ENCODE measurements around the gene ZNF316.

Gene ZNF316

DNA sequence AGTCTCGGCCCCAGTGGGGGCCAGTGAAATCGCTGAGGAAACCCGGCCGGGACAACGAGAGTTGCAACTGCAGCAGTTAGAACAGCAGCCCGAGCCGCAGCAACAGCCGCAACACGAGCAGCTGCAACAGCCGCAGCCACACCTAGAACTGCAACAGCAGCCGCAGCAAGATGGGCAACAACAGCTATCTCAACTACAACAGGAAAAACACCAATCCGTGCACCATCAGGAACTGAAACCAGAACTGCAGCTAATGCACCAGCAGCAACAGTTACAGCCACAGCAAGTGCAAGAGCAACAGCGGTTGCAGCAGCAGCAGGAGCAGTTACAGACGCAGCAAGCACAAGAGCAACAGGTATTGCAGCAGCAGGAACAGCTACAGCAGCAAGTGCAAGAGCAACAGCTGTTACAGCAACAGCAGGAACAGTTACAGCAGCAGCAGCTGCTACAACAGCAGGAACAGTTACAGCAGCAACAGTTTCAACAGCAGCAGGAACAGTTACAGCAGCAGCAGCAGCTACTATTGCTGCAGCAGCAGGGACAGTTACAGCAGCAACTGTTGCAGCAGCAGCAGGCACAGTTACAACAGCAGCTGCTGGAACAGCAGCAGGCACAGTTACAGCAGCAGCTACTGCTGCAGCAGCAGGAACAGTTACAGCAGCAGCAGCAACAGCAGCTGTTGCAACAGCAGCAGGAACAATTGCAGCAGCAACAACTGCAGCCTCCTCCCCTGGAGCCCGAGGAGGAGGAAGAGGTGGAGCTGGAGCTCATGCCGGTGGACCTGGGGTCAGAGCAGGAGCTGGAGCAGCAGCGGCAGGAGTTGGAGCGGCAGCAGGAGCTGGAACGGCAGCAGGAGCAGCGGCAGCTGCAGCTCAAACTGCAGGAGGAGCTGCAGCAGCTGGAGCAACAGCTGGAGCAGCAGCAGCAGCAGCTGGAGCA, 15.7 kb upstream of the ZNF316 start:
- TF ChIP-seq CTCF (IDR thresholded peaks at IDR 0.05; ENCODE audit: extremely low read depth, insufficient read depth, missing control alignments): no peak
- in situ Hi-C loops (cut with MboI; ENCODE audit: low pct_unique_long_range_greater_than_20kb, low sequenced_read_pairs, unreplicated experiment): no loop called here
- no peak for DNase-seq (ENCODE audit: low spot score)

GRCh38 chr7:6622134-6622710, 14.9 kb upstream of the ZNF316 start:
- in situ Hi-C loops (cut with MboI; ENCODE audit: low pct_unique_long_range_greater_than_20kb, low sequenced_read_pairs, unreplicated experiment): no loop called here
- no peak for TF ChIP-seq CTCF (IDR thresholded peaks at IDR 0.05; ENCODE audit: extremely low read depth, insufficient read depth, missing control alignments)
- DNase-seq (ENCODE audit: low spot score): no peak

DNA sequence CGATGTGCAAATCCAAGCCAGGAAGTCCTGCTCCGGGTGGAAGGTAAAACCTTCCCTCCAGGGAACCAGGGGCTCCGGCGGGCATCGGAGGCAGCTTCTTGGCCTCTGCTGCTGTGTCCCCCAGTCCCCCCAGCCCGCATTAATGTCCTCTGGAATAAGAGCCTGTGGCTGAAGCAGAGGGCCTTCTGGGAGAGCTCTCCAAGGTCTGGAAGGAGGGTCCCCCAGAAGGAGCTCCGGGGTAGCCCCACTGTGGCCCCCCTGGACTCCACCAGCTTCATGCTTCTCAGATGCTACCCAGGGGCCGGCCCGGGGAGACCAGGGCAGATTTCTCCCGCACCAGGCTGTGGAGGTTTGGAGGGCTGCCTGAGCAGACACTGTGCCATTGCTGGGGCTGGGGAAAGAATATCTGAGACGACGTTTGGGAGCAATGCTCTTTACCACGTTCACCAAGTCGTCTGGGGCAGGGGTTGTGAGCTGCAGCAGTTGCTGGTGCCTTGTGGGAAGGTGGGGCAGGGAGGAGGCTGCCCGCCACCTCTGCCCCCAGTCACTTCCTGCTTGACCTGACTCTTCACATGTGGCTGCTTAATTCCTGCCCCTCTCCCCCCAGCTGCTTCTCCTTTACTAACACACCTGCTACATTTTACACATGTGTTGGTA, 13.4 kb upstream of the ZNF316 start:
- in situ Hi-C loops (cut with MboI; ENCODE audit: low pct_unique_long_range_greater_than_20kb, low sequenced_read_pairs, unreplicated experiment): no loop called here
- no peak for TF ChIP-seq CTCF (IDR thresholded peaks at IDR 0.05; ENCODE audit: extremely low read depth, insufficient read depth, missing control alignments)
- DNase-seq (ENCODE audit: low spot score): no peak

DNA sequence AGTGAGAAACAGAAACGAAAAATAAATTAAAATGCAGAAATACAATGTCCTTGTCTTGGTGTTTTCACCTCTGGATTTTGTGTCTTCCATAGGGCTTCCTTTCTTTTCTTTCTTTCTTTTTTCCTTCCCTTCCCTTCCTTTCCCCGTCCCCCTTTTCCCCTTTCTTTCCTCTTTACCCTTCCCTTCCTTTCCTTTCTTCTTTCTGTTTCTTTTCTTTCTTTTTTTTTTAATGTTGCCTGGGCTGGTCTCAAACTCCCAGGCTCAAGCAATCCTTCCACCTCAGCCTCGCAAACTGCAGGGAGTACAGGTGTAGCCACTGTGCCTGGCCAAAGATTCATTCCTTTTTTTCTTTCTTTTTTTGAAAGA, 12.9 kb upstream of the ZNF316 start:
- in situ Hi-C loops (cut with MboI; ENCODE audit: low pct_unique_long_range_greater_than_20kb, low sequenced_read_pairs, unreplicated experiment): no loop called here
- no peak for DNase-seq (ENCODE audit: low spot score)
- no peak for TF ChIP-seq CTCF (IDR thresholded peaks at IDR 0.05; ENCODE audit: extremely low read depth, insufficient read depth, missing control alignments)

GRCh38 chr7:6628045-6628444, 9.1 kb upstream of the ZNF316 start:
- in situ Hi-C loops (cut with MboI; ENCODE audit: low pct_unique_long_range_greater_than_20kb, low sequenced_read_pairs, unreplicated experiment): no loop called here
- DNase-seq (ENCODE audit: low spot score): no peak
- TF ChIP-seq CTCF (IDR thresholded peaks at IDR 0.05; ENCODE audit: extremely low read depth, insufficient read depth, missing control alignments): no peak

- TF ChIP-seq CTCF (IDR thresholded peaks at IDR 0.05; ENCODE audit: extremely low read depth, insufficient read depth, missing control alignments): no peak
- in situ Hi-C loops (cut with MboI; ENCODE audit: low pct_unique_long_range_greater_than_20kb, low sequenced_read_pairs, unreplicated experiment): no loop called here
- no peak for DNase-seq (ENCODE audit: low spot score)
Observed at GRCh38 chr7:6630007-6630849, 6.9 kb upstream of the ZNF316 start.

Data from GM13977 (cell line).